A549 (cell line): ENCODE data around the gene DFFB.

Experiments used
- CTCF ChIP-seq: fragments of >200 bp; sonication (Bioruptor Twin); formaldehyde crosslinking; IDR thresholded peaks from 3 replicates; pipeline ENCODE4 v1.5.1; 2016
- MAX ChIP-seq: IDR thresholded peaks from 2 replicates; pipeline ENCODE4 v1.6.1; 2012
- POLR2A ChIP-seq: IDR thresholded peaks from 2 replicates; pipeline ENCODE4 v1.6.1; 2012; ENCODE audit warnings: mild to moderate bottlenecking, low read length
- TF ChIP-seq, protein P1 (sequence below): fragments of 150-350 bp; IDR thresholded peaks from 2 replicates; pipeline ENCODE4 v1.6.1; 2014; ENCODE audit warnings: low read depth, mild to moderate bottlenecking, low read length

- TF ChIP-seq, protein P1, sequence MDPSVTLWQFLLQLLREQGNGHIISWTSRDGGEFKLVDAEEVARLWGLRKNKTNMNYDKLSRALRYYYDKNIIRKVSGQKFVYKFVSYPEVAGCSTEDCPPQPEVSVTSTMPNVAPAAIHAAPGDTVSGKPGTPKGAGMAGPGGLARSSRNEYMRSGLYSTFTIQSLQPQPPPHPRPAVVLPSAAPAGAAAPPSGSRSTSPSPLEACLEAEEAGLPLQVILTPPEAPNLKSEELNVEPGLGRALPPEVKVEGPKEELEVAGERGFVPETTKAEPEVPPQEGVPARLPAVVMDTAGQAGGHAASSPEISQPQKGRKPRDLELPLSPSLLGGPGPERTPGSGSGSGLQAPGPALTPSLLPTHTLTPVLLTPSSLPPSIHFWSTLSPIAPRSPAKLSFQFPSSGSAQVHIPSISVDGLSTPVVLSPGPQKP, result no peak
- no peak for TF ChIP-seq POLR2A
- no peak for TF ChIP-seq CTCF
- no peak for TF ChIP-seq MAX
These were observed 49.4 kb downstream of the DFFB start for GRCh38 chr1:3906672-3907020.
